ENCODE results near the gene PRKG1.
"Not testable (repeated sequence)": the region's sequence is repeated elsewhere in the genome, so short reads cannot be mapped to it uniquely, and the experiment has no call there.

The PRKG1 gene

DNA sequence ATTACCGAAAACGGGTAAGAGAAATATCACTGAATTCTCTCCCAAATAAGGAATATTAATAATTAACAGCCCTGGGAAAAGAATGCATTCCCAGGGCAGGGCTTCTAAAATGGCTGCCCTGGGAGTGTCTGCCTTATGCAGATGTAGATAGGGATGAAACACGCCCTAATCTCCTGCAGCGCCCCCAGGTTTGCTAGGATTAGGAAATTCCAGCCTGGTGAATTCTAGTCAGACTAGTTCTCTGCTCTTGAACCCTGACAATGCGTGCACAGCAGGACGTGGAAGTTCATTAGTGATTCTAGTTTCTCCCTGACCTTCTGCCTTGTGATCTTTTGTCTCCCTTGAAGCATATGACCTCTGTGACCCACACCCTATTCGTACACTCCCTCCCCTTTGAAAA is 1130.6 kb downstream of the PRKG1 start:
- DNase-seq (ENCODE audit: low read depth, low spot score), result not testable (repeated sequence)

GRCh38 chr10:52208365-52208764 is 1134.1 kb downstream of the PRKG1 start:
- no peak for DNase-seq (ENCODE audit: low read depth, low spot score)

GRCh38 chr10:52210161-52210560 is 1135.9 kb downstream of the PRKG1 start:
- DNase-seq (ENCODE audit: low read depth, low spot score), result no peak

DNA sequence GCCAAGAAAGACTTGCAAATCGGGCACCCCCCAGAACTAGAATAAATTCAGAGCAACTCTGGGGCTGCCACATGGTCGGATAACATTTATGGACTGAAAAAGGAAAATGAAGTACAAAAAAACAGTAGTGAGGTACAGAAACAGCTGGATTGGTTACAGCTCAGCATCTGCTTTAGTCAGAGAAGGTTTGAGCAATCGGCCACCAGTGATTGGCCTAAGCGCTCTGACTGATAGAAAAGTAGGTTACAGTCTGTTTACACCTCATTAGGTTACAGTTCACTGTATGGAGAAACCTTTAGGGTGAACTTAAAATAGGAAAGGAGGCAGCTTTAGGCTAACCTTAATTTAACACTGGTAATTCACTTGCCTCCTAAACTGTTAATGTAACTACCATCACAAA is 1137.8 kb downstream of the PRKG1 start:
- no peak for DNase-seq (ENCODE audit: low read depth, low spot score)

DNA sequence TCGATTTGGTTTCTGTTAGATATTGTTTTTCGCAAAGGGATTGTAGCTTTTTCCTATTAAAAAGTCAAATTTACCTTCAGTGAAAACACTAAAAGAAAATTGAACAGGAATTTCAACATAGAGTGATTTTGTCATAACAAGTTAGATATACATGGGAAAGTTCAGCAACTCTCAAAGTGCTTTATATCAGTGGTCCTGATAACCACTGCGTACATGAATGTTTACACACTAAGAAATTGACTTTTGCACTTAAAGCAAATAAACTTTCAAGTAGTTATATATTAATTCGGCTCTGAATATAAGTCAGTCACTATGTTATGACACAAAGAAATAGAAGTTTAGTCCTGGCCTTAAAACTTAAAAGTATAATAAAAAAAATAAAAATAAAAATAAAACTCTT is 1138.5 kb downstream of the PRKG1 start:
- no peak for DNase-seq (ENCODE audit: low read depth, low spot score)

DNA sequence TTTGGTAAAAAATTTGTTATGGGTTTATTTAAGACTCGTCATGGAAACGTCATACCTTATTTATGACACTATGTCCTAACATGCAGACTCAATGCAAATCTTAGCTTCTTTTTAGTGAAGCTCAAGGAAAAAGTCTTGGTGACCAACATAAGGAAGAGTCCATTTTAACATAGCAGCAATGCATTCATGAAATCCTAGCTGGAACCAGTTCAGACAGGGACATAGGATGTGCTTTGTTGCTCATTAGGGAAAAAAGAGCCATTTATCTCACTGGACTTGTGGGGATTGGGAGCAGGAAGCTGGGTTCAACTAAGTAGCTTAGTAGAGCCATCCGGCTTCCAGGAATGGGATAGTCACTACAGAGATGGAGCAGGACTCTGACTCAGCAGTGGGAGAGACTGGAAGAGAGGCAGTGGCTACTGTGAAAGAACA is 1139.0 kb downstream of the PRKG1 start:
- DNase-seq (ENCODE audit: low read depth, low spot score), result peak; percentile 23

DNA sequence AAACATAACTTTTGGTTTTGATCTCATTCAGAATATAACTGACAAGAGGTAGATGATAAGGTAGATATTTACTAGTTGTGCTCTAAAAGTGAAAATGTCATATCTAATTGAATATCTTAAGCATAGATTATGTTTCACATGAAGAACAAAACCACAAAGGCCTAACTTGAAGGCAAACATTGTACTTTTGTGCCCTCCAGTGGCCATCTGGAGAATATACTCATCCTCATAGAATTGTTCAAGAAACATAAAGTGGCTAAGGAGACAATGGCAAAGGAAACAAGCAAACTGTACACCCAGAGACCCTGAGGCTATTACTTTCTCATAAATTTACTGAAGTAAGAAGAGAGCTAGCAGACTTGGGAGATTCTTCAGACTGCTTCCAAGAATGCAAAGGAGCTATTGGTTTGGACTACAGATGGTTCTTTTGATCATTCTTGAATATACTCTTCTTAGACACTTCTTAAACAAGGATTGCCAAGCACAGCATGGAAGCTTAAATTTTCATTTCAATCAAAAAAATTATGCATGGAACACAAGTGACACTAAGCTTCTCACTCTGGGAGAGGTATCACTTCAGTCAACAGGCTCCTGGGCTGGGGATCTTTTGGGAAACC is 1141.6 kb downstream of the PRKG1 start:
- peak; percentile 75 for DNase-seq (ENCODE audit: low read depth, low spot score)

DNA sequence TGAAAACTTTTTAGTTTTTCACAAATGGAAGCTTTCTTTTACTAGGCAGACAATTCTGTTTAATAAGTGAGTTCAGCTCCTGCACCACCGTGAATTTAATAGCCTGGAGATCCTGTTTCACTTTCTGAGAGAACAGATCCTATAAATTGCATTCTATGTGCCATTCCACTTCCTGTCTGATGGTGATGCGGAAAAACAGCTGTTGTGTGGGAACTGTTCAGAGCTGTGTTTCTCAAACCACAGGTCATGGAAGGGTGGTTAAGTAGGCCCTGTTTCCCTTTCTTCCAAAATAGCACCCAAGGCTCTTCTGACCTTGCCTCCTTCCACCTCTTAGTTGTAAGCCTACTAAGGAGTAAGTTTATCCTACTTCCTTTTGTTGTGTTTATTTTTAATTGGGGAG is 1142.6 kb downstream of the PRKG1 start:
- DNase-seq (ENCODE audit: low read depth, low spot score), result peak; percentile 23

DNA sequence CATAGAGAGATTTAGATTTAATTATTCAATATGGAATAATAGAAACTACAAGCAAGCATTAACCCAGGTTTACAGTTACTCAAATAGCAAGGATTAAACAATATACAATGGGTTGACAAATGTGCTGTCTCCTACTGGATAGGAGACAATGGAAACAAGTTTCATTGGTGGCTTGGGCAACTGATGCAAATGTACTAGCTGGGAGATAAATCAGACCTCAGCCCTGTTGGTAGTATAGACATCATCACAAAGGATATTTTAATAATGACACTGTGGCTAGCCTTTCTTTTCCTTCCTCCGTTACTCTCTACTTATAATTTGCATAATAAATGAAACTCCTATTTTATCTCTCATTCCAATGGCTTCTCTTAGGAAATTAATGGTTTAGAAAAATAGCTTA is 1143.2 kb downstream of the PRKG1 start:
- no peak for DNase-seq (ENCODE audit: low read depth, low spot score)

DNA sequence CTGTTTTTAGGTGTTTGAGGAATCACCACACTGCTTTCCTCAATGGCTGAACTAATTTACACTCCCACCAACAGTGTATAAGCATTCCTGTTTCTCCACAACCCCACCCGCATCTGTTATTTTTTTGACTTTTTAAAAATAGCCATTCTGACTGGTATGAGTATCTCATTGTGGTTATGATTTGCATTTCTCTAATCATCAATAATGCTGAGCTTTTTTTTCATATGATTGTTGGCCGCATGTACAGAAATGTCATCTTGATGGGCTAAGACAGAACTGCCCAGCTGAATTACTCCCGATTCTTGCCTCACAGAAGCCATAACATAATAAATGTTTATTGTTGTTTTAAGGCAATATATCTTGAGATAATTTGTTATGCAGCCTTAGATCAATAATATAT is 1146.7 kb downstream of the PRKG1 start:
- no peak for DNase-seq (ENCODE audit: low read depth, low spot score)

GRCh38 chr10:52221923-52222322 is 1147.6 kb downstream of the PRKG1 start:
- no peak for DNase-seq (ENCODE audit: low read depth, low spot score)

DNA sequence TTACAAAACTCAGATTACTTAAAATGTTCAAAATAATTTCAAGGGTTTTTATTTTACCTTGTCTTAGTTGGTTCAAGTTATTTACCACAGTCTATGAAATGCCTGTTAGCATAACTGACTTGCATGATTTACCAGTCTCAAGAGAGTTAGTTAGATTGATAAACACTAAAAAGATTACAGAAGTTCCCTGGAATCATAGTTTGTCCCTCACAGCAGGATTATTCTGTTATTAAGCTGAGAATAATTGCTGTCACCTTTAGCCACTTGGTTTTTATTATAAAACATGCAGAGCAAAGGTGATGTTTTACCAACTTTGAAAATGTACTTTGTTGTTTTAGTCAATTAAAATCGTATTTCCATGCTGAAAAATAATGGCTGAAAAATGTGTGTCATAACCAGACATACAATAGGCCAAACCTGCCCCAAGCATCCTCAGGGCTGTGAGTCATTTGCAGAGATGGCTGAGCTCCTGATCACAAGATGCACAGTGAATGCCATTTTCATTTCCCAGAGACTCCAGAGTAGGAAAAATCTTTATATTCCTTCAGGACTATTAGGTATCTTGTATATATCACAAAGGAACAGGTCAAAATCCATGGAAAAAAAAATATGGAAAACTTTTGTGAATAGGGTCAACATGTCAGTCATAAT is 1152.0 kb downstream of the PRKG1 start:
- peak; percentile 50 for DNase-seq (ENCODE audit: low read depth, low spot score)

GRCh38 chr10:52228556-52228955 is 1154.3 kb downstream of the PRKG1 start:
- no peak for DNase-seq (ENCODE audit: low read depth, low spot score)

DNA sequence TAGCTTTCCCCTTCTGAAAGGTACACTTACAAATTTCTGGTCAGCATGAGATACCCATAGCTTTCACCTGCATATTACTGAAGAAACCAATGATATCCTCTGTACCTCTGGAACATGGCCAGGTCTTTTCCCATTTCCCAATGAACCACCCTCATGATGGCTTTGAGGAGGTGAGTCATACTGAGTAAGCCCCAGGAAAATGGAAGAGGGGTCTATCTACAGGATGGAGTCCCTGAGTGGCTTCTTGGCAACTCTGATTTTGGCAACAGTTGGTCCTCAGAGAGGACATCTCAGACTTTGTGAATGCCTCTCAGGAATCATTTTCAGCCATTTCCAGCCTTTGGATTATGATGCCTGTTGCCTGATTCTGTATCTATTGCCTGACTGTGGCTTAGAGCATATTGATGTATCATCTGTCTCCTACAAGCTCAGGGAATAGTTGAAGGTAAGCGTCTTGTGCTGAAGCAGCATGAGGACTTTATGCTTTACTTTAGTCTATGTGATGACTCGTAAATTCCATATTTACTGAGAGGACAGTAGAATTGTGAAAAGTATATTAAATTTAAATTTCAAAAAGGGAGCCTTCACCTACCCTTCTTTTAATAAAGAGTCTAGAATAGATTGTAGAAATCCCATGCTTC is 1155.1 kb downstream of the PRKG1 start:
- no peak for DNase-seq (ENCODE audit: low read depth, low spot score)

- DNase-seq (ENCODE audit: low read depth, low spot score), result no peak
Measured at GRCh38 chr10:52232561-52233350, 1158.5 kb downstream of the PRKG1 start.

DNA sequence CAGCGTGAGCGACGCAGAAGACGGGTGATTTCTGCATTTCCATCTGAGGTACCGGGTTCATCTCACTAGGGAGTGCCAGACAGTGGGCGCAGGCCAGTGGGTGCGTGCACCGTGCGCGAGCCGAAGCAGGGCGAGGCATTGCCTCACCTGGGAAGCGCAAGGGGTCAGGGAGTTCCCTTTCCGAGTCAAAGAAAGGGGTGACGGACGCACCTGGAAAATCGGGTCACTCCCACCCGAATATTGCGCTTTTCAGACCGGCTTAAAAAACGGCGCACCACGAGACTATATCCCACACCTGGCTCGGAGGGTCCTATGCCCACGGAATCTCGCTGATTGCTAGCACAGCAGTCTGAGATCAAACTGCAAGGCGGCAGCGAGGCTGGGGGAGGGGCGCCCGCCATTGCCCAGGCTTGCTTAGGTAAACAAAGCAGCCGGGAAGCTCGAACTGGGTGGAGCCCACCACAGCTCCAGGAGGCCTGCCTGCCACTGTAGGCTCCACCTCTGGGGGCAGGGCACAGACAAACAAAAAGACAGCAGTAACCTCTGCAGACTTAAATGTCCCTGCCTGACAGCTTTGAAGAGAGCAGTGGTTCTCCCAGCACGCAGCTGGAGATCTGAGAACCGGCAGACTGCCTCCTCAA is 1159.2 kb downstream of the PRKG1 start:
- not testable (repeated sequence) for DNase-seq (ENCODE audit: low read depth, low spot score)

- no peak for DNase-seq (ENCODE audit: low read depth, low spot score)
Measured at GRCh38 chr10:52239771-52240170, 1165.5 kb downstream of the PRKG1 start.

- no peak for DNase-seq (ENCODE audit: low read depth, low spot score)
Measured at GRCh38 chr10:52245547-52245946, 1171.3 kb downstream of the PRKG1 start.

GRCh38 chr10:52247929-52248328 is 1173.6 kb downstream of the PRKG1 start:
- DNase-seq (ENCODE audit: low read depth, low spot score), result not testable (repeated sequence)

- no peak for DNase-seq (ENCODE audit: low read depth, low spot score)
Measured at GRCh38 chr10:52248697-52249306, 1174.5 kb downstream of the PRKG1 start.

DNA sequence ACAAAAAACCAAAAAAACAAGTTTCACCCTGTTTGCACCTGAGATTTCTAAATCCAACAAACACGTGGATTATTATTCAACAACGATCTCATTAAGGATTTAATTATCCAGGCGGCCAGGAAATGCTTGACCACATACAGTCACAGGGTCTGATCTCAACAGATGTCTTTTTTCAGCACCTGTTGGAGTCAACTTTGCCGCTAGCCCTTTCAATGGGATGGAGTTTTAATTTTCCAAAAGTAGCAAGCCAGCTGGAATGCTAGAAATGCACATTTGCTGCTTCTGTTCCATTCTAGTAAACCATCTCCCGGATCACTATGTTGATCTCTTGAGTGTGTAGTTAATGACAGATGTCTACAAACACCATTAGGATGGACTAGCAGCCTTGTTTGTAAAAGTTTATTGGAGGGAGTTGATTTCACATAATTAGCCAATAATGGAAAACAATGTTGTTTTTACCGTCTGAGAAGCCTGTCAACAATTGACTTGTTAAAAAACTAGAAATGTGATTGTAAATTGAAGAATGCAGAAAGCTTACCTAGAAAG is 1175.6 kb downstream of the PRKG1 start:
- no peak for DNase-seq (ENCODE audit: low read depth, low spot score)
